ENCODE results near the gene MAP1LC3B2. TPM values are rescaled to one million over a fixed set of nuclear protein-coding genes. Genes with fewer than 3 reads are reported as not detected.

MAP1LC3B2 gene
- total RNA-seq, 1 donor from 2014 or later, result not detected

- DNase-seq (ENCODE audit: low spot score), result no peak
- no peak for TF ChIP-seq CTCF (IDR thresholded peaks at IDR 0.05; ENCODE audit: unreplicated experiment)
- Mint-ChIP-seq H3K27ac (ENCODE audit: unreplicated experiment) (no peak overlapping the region), H3K9me3 (ENCODE audit: unreplicated experiment) (no peaks in the 10 kb centered on the region), H3K4me3 (ENCODE audit: unreplicated experiment) (no peak overlapping the region), H3K27me3 (ENCODE audit: unreplicated experiment) (peaks cover 2% of the 10 kb centered on the region), H3K4me1 (ENCODE audit: unreplicated experiment) (peaks cover 16% of the 10 kb centered on the region), H3K36me3 (ENCODE audit: low read depth, unreplicated experiment) (no peaks in the 10 kb centered on the region)
Observed at GRCh38 chr12:116539905-116540482, 19.2 kb upstream of the MAP1LC3B2 start.

GRCh38 chr12:116540622-116541152 lies 18.5 kb upstream of the MAP1LC3B2 start:
- peaks cover 2% of the 10 kb centered on the region for H3K27me3 Mint-ChIP-seq (ENCODE audit: unreplicated experiment)
- no peaks in the 10 kb centered on the region for H3K36me3 Mint-ChIP-seq (ENCODE audit: low read depth, unreplicated experiment)
- DNase-seq (ENCODE audit: low spot score), result no peak
- peaks cover 16% of the 10 kb centered on the region for H3K4me1 Mint-ChIP-seq (ENCODE audit: unreplicated experiment)
- TF ChIP-seq CTCF (IDR thresholded peaks at IDR 0.05; ENCODE audit: unreplicated experiment), result no peak
- H3K27ac Mint-ChIP-seq (ENCODE audit: unreplicated experiment), result no peak overlapping the region
- H3K4me3 Mint-ChIP-seq (ENCODE audit: unreplicated experiment), result no peak overlapping the region
- no peaks in the 10 kb centered on the region for H3K9me3 Mint-ChIP-seq (ENCODE audit: unreplicated experiment)

DNA sequence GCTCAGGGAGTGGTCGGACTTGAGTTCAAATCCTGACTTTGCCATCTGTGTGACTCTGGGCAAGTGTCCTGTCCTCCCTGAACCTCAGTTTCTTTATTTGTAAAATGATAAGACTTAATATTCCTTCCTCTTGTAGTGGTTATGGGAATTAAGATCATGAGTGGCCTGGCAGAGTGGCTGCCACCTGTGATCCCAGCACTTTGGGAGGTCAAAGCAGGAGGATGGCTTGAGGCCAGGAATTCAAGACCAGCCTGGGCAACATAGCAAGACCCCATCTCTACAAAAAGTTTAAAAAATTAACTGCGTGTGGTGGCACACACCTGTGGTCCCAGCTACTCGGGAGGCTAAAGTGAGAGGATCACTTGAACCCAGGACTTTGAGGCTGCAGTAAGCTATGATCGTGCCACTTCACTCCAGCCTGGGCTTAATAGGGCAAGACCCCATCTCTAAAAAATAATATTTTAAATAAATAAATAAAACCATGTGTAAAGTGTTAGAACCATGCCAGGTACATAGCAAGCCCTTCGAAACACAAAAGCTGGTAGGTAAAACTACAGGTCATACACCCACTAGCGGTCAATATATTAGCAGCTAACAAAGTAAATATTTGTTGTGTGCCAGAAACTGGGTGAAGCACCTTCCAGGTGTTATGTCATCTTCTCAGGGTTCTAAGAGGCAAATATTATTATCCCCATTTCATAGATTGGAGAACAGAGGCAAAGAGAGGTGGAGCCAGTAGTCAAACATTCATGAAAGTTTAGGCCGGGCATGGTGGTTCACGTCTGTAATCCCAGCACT lies 17.4 kb upstream of the MAP1LC3B2 start:
- Mint-ChIP-seq H3K36me3 (ENCODE audit: low read depth, unreplicated experiment) (no peaks in the 10 kb centered on the region), H3K9me3 (ENCODE audit: unreplicated experiment) (no peaks in the 10 kb centered on the region), H3K4me1 (ENCODE audit: unreplicated experiment) (peaks cover 16% of the 10 kb centered on the region)

GRCh38 chr12:116542345-116542956 lies 16.7 kb upstream of the MAP1LC3B2 start:
- H3K4me3 Mint-ChIP-seq (ENCODE audit: unreplicated experiment), result no peak overlapping the region
- H3K27ac Mint-ChIP-seq (ENCODE audit: unreplicated experiment), result no peak overlapping the region
- H3K9me3 Mint-ChIP-seq (ENCODE audit: unreplicated experiment), result no peaks in the 10 kb centered on the region

More for the DNA sequence above, 17.4 kb upstream of the MAP1LC3B2 start:
- no peak for TF ChIP-seq CTCF (IDR thresholded peaks at IDR 0.05; ENCODE audit: unreplicated experiment)
- no peak overlapping the region for H3K27ac Mint-ChIP-seq (ENCODE audit: unreplicated experiment)
- H3K27me3 Mint-ChIP-seq (ENCODE audit: unreplicated experiment), result peaks cover 2% of the 10 kb centered on the region
- no peak for DNase-seq (ENCODE audit: low spot score)
- H3K4me3 Mint-ChIP-seq (ENCODE audit: unreplicated experiment), result no peak overlapping the region

More at GRCh38 chr12:116542345-116542956, 16.7 kb upstream of the MAP1LC3B2 start:
- H3K27me3 Mint-ChIP-seq (ENCODE audit: unreplicated experiment), result peaks cover 2% of the 10 kb centered on the region
- peaks cover 16% of the 10 kb centered on the region for H3K4me1 Mint-ChIP-seq (ENCODE audit: unreplicated experiment)
- TF ChIP-seq CTCF (IDR thresholded peaks at IDR 0.05; ENCODE audit: unreplicated experiment), result no peak
- H3K36me3 Mint-ChIP-seq (ENCODE audit: low read depth, unreplicated experiment), result no peaks in the 10 kb centered on the region
- DNase-seq (ENCODE audit: low spot score), result no peak

Data from endothelial cell (in vitro differentiated cells).